Non-pigmented ciliary epithelial cell (primary cell): Measurements from ENCODE around the gene DNAH3.
"Not testable (repeated sequence)": the region's sequence is repeated elsewhere in the genome, so short reads cannot be mapped to it uniquely, and the experiment has no call there.

ENCODE experiments used
- DNase-seq: peaks from one replicate; pipeline ENCODE4 v3.0.0-alpha.2; 2010; ENCODE audit warnings: low read depth

Gene DNAH3

GRCh38 chr16:20940871-20941635 lies 209.6 kb downstream of the DNAH3 start:
- no peak for DNase-seq

- no peak for DNase-seq
These were observed 211.0 kb downstream of the DNAH3 start for GRCh38 chr16:20939611-20940010.

DNA sequence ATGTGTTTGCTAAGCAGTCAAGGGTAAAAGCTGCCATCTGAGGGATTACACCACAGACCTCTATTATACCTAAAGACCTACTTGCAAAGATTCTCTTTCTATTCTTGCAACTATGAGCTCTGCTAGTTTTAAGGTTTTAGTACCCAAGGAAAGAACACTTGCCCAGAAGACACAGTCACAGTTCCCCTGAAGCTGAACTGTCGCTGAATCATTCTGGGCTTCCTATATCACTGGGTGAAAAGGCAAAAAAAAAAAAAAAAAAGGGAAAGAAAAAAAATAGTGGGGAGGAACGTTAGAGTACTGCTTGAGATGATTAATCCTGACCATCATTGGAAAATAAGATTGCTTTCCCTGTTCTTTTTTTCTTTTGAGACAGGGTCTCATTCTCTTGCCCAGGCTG lies 212.2 kb downstream of the DNAH3 start:
- peak; percentile 20 for DNase-seq

GRCh38 chr16:20937736-20938135 lies 212.9 kb downstream of the DNAH3 start:
- DNase-seq, result no peak

DNA sequence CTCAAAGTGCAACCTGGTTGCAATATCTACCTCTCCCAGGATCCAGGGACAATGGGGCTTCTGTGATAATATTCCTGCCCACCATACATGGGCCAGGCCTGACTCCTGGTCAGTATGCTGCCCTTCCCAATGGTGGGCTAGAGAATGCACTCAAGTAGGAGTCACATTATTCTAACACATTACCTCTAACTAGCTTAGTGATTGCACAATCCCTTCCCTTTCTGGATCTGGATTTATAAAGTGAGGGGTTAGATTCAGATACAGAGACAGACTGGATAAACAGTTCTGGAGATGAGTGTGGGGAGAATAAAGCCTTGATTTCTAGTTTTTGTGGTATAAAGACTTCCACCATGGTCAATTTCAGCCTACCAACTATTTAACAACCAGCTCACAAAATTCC lies 217.1 kb downstream of the DNAH3 start:
- no peak for DNase-seq

DNA sequence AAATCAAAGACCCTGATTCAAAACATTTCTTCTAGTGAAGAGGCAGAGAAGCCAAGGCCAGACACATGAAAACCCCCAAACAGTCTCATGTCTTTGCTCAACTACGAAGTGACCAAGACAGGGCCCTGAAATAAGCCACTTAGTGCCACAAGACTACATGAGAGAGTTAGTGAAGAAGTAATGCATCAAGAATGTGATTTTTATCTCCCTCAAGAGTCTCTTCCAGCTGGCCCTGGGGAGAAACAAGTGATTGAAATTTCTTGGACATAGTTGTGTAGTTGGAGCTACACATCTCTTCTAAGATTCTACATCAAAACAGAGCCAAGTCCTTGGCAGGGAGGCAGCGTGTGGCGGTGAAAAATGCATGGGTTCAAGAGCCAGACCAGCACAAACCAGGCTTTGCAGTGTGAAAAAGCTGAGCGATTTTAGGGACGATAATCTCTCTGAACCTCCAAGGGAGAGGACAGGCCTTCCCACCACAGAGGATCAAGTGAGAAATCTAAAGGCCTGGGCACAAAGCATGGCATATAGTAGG lies 219.5 kb downstream of the DNAH3 start:
- no peak for DNase-seq

DNA sequence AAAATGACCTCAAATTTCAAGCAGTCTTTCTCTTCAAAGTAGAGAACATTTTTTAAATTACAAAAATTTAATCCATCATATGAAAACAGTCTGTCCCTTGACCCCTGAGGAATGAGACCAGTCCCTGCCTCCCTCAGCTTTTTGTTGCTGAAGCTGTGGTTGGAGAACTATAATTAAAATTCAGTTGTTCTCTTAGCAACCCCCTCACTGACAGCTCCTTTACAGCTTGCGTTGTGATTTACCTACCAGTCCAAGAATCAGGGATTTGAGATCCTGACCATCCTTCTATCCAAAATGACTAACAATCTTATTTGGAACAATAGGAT lies 220.3 kb downstream of the DNAH3 start:
- DNase-seq, result no peak

GRCh38 chr16:20929676-20930364 lies 220.8 kb downstream of the DNAH3 start:
- not testable (repeated sequence) for DNase-seq

GRCh38 chr16:20928774-20929411 lies 221.8 kb downstream of the DNAH3 start:
- no peak for DNase-seq

DNA sequence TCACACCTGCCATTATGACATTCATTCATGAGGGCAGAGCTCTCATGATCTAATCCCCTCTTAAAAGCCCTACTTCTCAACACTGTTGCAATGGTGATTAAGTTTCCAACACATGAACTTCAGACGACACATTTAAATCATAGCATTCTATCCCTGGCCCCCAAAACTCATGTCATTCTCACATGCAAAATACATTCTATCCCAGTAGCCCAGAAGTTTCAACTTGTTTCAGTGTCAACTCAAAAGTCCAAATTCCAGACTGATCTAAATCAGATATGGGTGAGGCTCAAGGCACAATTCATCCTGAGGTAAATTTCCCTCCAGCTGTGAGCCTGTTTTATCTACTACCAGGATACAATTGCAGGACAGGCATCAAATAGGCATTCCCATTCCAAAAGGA lies 224.9 kb downstream of the DNAH3 start:
- no peak for DNase-seq

DNA sequence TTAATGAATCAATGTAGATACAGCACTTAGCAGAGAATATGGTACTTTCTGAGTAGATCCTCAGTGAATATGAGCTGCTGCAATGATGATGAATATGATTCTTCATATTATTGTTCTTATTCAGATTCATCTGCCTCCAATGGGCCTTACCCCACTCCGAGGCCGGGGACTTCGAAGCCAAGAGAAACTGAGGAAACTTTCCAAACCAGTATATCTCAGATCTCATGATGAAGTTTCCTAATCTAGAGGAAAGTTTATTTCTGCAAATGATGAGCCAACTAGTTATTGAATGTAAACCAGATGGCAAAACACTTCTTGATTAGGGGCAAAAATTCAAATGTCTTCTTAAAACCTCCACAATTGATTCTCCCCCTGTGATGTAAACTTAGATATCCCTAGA lies 226.8 kb downstream of the DNAH3 start:
- DNase-seq, result no peak

DNA sequence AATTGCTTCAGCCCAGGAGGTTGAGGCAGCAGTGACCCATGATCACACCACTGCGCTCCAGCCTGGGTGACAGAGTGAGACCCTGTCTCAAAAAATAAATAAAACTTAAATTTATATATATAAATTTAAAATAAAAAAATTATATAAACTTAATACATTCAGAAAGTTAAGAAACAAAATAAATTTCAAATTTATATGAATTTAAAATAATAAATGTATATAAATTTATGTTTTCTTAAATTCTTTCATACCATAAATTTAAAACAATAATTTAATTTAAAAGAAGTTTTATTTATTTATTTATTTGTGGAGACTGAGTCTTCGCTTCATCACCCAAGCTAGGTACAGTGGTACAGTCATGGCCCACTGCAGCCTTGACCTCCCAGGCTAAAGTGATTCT lies 229.8 kb downstream of the DNAH3 start:
- DNase-seq, result no peak

DNA sequence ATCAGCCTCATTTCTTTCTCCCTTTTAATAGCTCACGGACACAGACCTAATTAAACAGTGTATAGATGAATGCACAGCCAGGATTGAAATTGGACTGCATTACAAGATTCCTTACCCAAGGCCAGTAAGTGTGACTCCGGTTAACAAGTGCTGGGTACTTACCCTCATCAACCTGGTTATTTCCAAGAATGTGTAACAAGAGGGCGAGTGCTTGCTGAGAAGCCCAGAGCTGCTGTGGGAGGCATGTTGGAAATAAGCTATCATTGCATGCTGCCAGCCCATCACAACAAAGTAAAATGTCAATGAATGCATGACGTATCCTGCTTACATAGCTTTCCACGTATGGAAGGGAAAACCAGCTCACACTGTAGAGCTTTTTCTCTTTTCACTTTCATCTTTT lies 230.6 kb downstream of the DNAH3 start:
- DNase-seq, result no peak

DNA sequence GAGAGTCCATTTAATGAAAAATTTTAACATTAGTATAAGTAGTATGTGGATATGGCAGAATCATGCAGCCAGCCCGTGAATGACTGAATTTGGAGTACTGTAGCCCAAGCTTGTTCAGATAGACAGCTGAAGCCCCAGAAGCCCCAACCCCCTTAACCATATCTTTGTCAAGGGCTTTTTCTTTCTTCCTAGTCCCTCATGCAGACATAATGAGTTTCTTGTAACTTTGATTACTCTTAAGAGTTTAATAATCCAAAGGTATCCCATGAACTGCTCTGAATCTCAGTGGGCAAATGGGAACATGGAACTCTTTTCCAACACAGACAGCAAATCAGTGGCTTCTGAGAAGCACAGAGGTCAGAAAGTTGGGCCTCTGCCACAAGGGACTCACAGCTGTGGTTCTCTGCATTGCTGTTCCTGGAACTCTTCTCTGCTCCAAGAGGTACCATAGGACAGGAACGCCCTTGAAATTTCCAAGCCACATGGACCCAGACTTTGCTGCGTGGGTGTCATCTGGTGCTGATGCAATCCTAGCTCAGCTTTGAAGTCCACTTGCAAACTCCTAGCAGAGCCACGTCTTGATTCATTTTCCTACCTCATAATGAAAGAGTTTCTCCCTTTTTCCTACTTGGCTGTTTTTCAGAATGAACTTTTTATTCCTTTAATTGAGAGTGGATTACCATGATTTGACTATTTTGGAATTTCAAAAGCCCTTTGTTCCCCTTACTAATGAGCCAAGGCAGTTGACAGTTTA lies 232.0 kb downstream of the DNAH3 start:
- no peak for DNase-seq

DNA sequence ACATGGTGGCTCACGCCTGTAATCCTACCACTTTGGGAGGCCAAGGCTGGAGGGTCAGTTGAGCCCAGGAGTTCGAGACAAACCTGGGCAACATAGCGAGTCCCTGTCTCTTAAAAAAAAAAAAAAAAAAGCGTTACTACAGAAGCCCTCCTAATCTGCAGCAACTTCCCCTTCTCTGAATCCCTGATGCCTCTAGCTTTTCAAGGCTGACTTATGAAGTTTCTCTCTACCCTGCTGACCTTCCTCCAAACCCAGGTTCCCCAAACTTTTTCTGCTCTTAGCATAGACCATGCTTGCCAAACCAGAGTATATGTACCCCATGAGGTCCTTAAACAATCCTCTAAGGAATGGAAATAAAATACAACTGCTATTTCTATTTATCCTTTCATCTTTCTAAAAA lies 233.7 kb downstream of the DNAH3 start:
- DNase-seq, result no peak

DNA sequence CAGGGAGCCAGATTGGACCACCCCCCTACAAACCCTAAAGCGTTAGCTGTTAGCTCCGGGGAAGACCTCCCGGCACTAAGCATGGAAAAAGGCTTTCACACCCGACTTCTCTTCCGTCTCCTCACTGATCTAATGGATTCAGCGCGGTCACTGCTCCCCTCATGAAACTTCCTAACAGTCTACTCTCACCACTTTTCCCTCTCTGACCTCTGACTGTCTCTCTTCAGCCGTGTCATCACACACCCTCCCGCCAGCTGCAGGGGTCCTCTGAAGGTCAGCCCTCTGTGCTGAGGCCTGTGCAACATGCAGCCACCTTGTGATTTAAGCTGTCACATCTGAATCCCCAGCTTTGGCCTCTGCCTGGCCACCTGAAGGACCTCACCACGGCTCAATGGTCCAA lies 234.4 kb downstream of the DNAH3 start:
- no peak for DNase-seq

DNA sequence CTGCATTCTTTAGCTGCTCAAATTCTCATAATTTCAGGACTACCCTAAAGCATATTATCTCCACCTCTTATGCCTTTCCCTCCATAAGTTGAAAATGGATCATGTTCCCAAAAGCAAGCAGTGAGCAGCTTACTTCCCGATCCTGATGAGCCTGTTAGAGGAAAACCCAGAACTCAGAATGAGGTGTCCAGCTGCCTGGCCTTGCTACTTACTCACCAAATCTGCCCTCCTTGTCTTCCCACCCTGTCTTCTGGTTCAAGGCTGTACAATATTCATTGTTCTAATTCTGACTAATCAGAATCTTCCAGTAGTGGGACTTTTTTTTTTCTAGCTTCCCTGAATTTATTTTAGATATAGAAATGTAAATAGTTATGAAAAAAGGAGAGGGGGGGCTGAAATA lies 239.3 kb downstream of the DNAH3 start:
- DNase-seq, result no peak

GRCh38 chr16:20910781-20911321 lies 239.8 kb downstream of the DNAH3 start:
- DNase-seq, result peak; percentile 73

GRCh38 chr16:20906341-20907255 lies 244.0 kb downstream of the DNAH3 start:
- no peak for DNase-seq

DNA sequence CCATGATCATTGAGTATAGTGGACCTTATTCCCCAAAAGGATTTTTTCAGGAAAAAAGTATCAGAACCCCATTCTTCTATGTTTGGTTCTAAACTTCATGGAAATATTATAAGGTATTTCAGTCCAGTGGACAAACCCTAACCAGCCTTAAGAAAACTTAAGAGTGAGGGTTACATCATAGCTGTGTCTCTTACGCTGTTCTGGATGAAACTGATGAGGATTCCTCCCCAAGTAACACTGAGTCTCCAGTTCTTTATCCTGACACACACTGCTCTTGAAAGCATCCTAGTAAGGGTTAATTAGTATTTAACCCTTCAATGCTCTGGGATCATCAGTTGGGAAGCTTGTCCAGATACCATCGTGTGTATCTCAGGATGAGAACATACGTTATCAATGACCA lies 245.1 kb downstream of the DNAH3 start:
- no peak for DNase-seq

DNA sequence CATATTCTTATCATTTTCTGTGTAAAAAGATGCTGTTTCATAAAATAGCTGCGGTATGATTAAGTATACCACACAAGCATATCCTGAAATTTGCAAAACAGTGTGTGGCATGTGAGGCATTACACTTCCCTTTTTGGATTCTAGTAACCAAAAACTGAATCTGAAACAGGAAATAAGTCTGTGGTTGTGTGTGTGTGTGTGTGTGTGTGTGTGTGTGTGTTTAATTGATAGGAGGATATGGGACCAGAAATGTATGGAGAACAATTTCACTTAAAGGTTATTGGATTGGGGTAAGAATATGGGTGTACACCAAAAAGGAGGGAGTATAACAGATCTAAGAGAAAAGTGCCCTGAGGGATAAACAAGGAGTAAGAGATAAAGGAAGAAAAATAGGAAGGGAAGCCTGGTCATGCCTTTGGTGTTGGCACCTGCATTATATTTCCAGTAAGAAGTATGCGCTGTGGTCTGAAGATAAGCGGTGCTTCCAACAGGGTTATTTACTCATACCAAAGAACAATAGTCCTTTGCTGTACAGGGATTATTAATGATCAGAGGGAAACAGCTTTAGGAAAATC lies 246.1 kb downstream of the DNAH3 start:
- DNase-seq, result no peak
